ENCODE data around the gene KDELR3.

GRCh38 chr22:38485783-38486182 lies 17.9 kb downstream of the KDELR3 start:
- TF ChIP-seq, protein P1, sequence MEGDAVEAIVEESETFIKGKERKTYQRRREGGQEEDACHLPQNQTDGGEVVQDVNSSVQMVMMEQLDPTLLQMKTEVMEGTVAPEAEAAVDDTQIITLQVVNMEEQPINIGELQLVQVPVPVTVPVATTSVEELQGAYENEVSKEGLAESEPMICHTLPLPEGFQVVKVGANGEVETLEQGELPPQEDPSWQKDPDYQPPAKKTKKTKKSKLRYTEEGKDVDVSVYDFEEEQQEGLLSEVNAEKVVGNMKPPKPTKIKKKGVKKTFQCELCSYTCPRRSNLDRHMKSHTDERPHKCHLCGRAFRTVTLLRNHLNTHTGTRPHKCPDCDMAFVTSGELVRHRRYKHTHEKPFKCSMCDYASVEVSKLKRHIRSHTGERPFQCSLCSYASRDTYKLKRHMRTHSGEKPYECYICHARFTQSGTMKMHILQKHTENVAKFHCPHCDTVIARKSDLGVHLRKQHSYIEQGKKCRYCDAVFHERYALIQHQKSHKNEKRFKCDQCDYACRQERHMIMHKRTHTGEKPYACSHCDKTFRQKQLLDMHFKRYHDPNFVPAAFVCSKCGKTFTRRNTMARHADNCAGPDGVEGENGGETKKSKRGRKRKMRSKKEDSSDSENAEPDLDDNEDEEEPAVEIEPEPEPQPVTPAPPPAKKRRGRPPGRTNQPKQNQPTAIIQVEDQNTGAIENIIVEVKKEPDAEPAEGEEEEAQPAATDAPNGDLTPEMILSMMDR (IDR thresholded peaks at IDR 0.05): no peak
- no peak for TF ChIP-seq POLR2A (IDR thresholded peaks at IDR 0.05)
